Type B pancreatic cell (in vitro differentiated cells): ENCODE results near the gene RPL13. TPM values are rescaled to one million over a fixed set of nuclear protein-coding genes. Genes with fewer than 3 reads are reported as not detected.

Experiments used
- DNase-seq: peaks from one replicate; pipeline ENCODE4 v3.0.0; 2021; ENCODE audit warnings: mixed read lengths; ENCODE audit not compliant: unreplicated experiment; ENCODE audit errors: extremely low spot score
- H3K27ac Mint-ChIP-seq: 2 replicates; pipeline ENCODE4 v1.8.0; 2021; ENCODE audit warnings: mild to moderate bottlenecking, mixed read lengths
- H3K27me3 Mint-ChIP-seq: 2 replicates; pipeline ENCODE4 v1.8.0; 2021; ENCODE audit warnings: mixed read lengths
- H3K36me3 Mint-ChIP-seq: 2 replicates; pipeline ENCODE4 v1.8.0; 2021; ENCODE audit warnings: mixed read lengths
- H3K4me1 Mint-ChIP-seq: one replicate; pipeline ENCODE4 v1.8.0; 2021; ENCODE audit warnings: mixed read lengths; ENCODE audit not compliant: unreplicated experiment
- H3K4me3 Mint-ChIP-seq: 2 replicates; pipeline ENCODE4 v1.8.0; 2021; ENCODE audit warnings: mild to moderate bottlenecking, mixed read lengths
- H3K9me3 Mint-ChIP-seq: 2 replicates; pipeline ENCODE4 v1.8.0; 2021; ENCODE audit warnings: mixed read lengths
- total RNA-seq: library from RNA; stranded (reverse); gene quantifications from 2 replicates; pipeline ENCODE4 v1.2.1, GENCODE V29; 2021; ENCODE audit warnings: low replicate concordance
- TF ChIP-seq, protein P1 (sequence below): fragments of 200-600 bp; sonication (generic); conservative IDR thresholded peaks from 2 replicates; pipeline ENCODE4 v1.5.0; 2021; ENCODE audit warnings: antibody characterized with exemption, mild to moderate bottlenecking

The RPL13 gene
- total RNA-seq, 1 donor from 2014 or later, result 2,557 TPM

DNA sequence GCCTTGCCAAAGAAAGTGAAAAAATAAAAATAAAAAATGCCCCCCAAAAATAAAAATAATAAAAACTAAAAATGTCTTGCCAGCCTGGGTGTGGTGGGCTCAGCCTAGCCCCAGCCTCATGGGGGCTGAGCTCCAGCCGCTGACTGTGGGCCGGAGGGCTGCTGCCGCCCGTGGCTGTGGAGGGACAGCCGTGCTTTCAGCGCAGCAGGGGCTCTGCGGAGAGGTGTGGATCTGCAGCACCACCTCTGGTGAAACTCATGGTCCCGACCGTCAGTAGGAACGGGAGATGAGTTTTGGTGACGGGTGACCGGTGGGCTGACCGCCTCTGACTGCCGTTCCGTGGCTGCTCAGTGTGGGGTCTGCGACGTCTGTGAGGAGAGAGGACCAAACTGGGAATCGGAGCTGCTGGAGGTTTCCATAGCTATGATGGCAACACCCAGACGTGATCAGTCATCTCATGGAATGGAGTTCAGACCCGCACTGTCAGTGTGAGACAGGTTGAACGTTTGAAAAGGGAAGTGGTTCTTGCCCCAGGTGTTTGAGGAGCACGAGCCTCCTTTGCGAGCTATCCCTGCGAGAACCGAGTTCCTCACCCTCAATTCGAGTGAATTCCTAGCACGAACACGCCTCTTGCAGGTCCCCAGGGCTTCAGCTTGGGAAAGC lies 12.0 kb upstream of the RPL13 start:
- Mint-ChIP-seq H3K4me3 (no peak overlapping the region), H3K9me3 (no peaks in the 10 kb centered on the region), H3K27me3 (no peaks in the 10 kb centered on the region), H3K36me3 (peaks cover 4% of the 10 kb centered on the region), H3K4me1 (no peaks in the 10 kb centered on the region), H3K27ac (no peak overlapping the region)
- DNase-seq, result no peak
- TF ChIP-seq, protein P1, sequence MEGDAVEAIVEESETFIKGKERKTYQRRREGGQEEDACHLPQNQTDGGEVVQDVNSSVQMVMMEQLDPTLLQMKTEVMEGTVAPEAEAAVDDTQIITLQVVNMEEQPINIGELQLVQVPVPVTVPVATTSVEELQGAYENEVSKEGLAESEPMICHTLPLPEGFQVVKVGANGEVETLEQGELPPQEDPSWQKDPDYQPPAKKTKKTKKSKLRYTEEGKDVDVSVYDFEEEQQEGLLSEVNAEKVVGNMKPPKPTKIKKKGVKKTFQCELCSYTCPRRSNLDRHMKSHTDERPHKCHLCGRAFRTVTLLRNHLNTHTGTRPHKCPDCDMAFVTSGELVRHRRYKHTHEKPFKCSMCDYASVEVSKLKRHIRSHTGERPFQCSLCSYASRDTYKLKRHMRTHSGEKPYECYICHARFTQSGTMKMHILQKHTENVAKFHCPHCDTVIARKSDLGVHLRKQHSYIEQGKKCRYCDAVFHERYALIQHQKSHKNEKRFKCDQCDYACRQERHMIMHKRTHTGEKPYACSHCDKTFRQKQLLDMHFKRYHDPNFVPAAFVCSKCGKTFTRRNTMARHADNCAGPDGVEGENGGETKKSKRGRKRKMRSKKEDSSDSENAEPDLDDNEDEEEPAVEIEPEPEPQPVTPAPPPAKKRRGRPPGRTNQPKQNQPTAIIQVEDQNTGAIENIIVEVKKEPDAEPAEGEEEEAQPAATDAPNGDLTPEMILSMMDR, result no peak

DNA sequence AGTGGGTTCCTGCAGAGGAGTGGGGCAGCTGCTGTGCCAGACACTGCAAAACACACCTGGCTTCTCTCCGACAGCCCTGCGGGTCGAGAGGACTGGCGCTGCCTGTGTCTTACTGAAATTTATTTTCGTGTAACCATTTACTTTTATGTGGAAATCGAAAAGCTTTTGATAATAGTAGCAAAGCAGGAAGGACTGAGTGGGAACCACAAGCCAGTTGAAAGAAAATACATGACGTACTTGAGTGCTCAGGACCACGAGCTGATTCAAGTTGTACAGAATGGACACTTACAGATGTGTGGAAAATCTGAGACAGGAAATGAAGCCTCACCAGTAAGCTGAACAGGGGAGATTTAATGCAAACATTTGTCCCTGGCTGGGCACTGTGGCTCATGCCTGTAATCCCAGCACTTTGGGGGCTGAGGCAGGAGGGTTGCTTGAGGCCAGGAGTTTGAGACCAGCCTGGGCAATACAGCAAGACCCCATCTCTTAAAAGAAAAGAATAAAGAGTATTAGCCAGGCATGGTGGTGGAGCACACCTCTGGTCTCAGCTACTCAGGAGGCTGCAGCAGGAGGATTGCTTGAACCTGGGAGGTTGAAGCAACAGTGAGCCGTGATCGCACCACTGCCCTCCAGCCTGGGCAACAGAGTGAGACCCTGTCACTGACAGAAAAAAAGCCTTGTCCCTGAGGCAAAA lies 11.3 kb upstream of the RPL13 start:
- Mint-ChIP-seq H3K27ac (no peak overlapping the region), H3K4me1 (no peaks in the 10 kb centered on the region), H3K36me3 (peaks cover 4% of the 10 kb centered on the region), H3K4me3 (no peak overlapping the region), H3K9me3 (no peaks in the 10 kb centered on the region), H3K27me3 (no peaks in the 10 kb centered on the region)
- TF ChIP-seq, protein P1, result no peak
- no peak for DNase-seq

DNA sequence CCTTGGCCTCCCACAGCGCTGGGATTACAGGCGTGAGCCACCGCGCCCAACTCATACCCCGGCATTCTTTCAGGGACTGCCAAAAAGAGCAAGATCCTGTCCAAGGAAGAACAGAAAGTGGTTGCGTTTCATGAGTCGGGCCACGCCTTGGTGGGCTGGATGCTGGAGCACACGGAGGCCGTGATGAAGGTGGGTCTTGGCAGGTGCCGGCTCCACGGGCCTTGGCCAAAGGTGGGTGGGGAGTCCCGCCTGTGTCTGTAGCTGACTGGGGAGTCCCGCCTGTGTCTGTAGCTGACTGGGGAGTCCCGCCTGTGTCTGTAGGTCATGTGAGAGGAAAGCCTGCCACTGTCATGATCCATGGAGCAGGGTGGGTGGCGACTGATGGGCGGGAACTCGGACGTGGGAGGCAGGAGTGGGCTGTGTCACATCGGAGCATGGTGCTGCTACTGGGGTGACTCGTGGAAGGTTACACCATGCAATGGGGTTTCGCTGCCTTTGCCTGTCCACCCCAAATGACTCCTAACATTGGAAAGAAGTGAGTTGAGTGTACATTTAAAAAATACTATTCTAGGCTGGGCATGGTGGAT lies 10.0 kb upstream of the RPL13 start:
- TF ChIP-seq, protein P1, result no peak
- no peak overlapping the region for H3K27ac Mint-ChIP-seq
- no peak for DNase-seq
- peaks cover 4% of the 10 kb centered on the region for H3K36me3 Mint-ChIP-seq
- no peaks in the 10 kb centered on the region for H3K9me3 Mint-ChIP-seq
- H3K4me1 Mint-ChIP-seq, result no peaks in the 10 kb centered on the region
- H3K27me3 Mint-ChIP-seq, result no peaks in the 10 kb centered on the region
- no peak overlapping the region for H3K4me3 Mint-ChIP-seq

DNA sequence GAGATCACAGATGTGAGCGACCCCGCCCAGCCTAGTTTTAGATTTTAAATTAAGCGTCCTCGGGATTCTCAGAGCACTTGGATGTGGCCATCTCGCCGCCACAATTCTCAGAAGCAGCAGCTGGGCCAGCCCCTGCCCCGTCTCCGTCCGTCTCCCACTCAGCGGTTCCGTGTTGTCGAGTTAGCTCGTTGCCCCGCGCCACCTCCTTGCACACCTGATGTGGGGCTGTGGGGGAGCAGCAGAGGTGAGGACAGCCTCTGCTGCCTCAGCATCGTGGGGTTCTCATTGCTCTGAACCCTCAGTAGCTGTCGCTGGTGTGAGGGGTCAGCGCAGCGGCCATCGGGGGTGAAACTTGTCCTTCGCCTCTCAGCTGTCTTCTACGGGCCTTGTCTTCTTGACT lies 8.2 kb upstream of the RPL13 start:
- no peak for DNase-seq
- Mint-ChIP-seq H3K4me3 (no peak overlapping the region), H3K4me1 (peaks cover 3% of the 10 kb centered on the region), H3K36me3 (peaks cover 7% of the 10 kb centered on the region), H3K27me3 (no peaks in the 10 kb centered on the region), H3K27ac (no peak overlapping the region), H3K9me3 (no peaks in the 10 kb centered on the region)
- TF ChIP-seq, protein P1, result no peak

DNA sequence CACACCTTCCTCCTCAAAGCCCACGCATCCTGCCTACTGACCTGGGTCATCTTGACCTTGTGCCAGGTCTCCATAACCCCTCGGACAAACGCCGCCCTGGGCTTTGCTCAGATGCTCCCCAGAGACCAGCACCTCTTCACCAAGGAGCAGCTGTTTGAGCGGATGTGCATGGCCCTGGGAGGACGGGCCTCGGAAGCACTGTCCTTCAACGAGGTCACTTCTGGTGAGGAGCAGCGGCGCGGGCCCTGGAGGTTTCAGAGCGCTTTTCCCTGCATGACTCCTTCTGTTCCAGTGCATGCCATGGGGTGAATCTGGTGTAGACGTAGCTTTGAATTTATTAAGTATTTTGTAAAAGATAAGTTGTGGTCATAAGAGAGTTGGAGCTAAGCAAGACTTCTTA lies 7.6 kb upstream of the RPL13 start:
- Mint-ChIP-seq H3K4me1 (peaks cover 8% of the 10 kb centered on the region), H3K27me3 (no peaks in the 10 kb centered on the region), H3K4me3 (no peak overlapping the region), H3K9me3 (no peaks in the 10 kb centered on the region), H3K36me3 (peaks cover 11% of the 10 kb centered on the region), H3K27ac (no peak overlapping the region)
- DNase-seq, result no peak
- TF ChIP-seq, protein P1, result no peak
